CD4-positive, alpha-beta T cell treated with Interleukin-17A for 4 hours (primary cell): ENCODE data around the gene ADCY6.

Source experiments
- DNase-seq: peaks from one replicate; pipeline ENCODE4 v3.0.0-alpha.2; 2020; ENCODE audit warnings: mixed read lengths

Gene ADCY6

GRCh38 chr12:48788854-48789775 is at the start of gene ADCY6:
TSS of gene ADCY6 (minus strand) at chr12:48789089. CDS start at chr12:48783434, 5,655 bp downstream.
- DNase-seq: no peak

- no peak for DNase-seq
Observed at GRCh38 chr12:48838048-48838447, 49.2 kb upstream of the ADCY6 start.

- no peak for DNase-seq
Observed at GRCh38 chr12:48832321-48833060, 43.6 kb upstream of the ADCY6 start.

- DNase-seq: no peak
Observed at GRCh38 chr12:48831257-48831656, 42.4 kb upstream of the ADCY6 start.

GRCh38 chr12:48828841-48829575 is 40.1 kb upstream of the ADCY6 start:
- DNase-seq: no peak

GRCh38 chr12:48828293-48828692 is 39.4 kb upstream of the ADCY6 start:
- DNase-seq: no peak

GRCh38 chr12:48827513-48828096 is 38.7 kb upstream of the ADCY6 start:
- DNase-seq: no peak

- no peak for DNase-seq
Observed at GRCh38 chr12:48827026-48827425, 38.1 kb upstream of the ADCY6 start.

GRCh38 chr12:48826209-48826855 is 37.4 kb upstream of the ADCY6 start:
- no peak for DNase-seq

- no peak for DNase-seq
Observed at GRCh38 chr12:48824905-48825304, 36.0 kb upstream of the ADCY6 start.

- DNase-seq: peak; percentile 33
Observed at GRCh38 chr12:48824112-48824511, 35.2 kb upstream of the ADCY6 start.

- no peak for DNase-seq
Observed at GRCh38 chr12:48823281-48823680, 34.4 kb upstream of the ADCY6 start.

GRCh38 chr12:48822711-48823110 is 33.8 kb upstream of the ADCY6 start:
- DNase-seq: no peak

- DNase-seq: no peak
Observed at GRCh38 chr12:48822139-48822538, 33.2 kb upstream of the ADCY6 start.

- DNase-seq: no peak
Observed at GRCh38 chr12:48819986-48820725, 31.3 kb upstream of the ADCY6 start.

GRCh38 chr12:48818831-48819590 is 30.1 kb upstream of the ADCY6 start:
- peak; percentile 51 for DNase-seq

GRCh38 chr12:48817873-48818830 is 29.3 kb upstream of the ADCY6 start, which contains the start of gene CACNB3:
TSS of gene CACNB3 (plus strand) at chr12:48818496. CDS start at chr12:48818930, 434 bp downstream.
- peak; percentile 90 for DNase-seq

- no peak for DNase-seq
Observed at GRCh38 chr12:48816143-48816854, 27.4 kb upstream of the ADCY6 start.
